Keratinocyte (primary cell): Measurements from ENCODE around the gene QRSL1.
"Not testable (repeated sequence)": the region's sequence is repeated elsewhere in the genome, so short reads cannot be mapped to it uniquely, and the experiment has no call there.

ENCODE experiments used
- CTCF ChIP-seq, 3 experiments: IDR thresholded peaks in 1 of 3; conservative IDR thresholded peaks in 1 of 3; optimal IDR thresholded peaks in 1 of 3; 2 replicates in 2 of 3; 3 replicates in 1 of 3; pipeline versions ENCODE3 to v1.5.1; 2011; ENCODE audit warnings: low read length in 3 of 3, mild to moderate bottlenecking in 3 of 3, moderate library complexity in 2 of 3, control low read depth in 1 of 3, inconsistent platforms in 1 of 3; ENCODE audit not compliant: insufficient read depth in 2 of 3; ENCODE audit errors: extremely low read depth in 1 of 3
- EZH2 ChIP-seq: IDR thresholded peaks from one replicate; pipeline ENCODE4 v1.6.1; 2012; ENCODE audit warnings: inconsistent platforms, mild to moderate bottlenecking, low read length, moderate library complexity

GRCh38 chr6:106701201-106701600 lies 71.8 kb downstream of the QRSL1 start:
- TF ChIP-seq CTCF (optimal IDR thresholded peaks at IDR 0.05 in 1 of 3, IDR thresholded peaks at IDR 0.05 in 1 of 3, conservative IDR thresholded peaks at IDR 0.05 in 1 of 3; ENCODE audit: extremely low read depth in 1 of 3, insufficient read depth in 2 of 3, low read length in 3 of 3); EZH2: not testable (repeated sequence)
